Stimulated activated CD4-positive, alpha-beta T cell treated with anti-CD3 and anti-CD28 coated beads, Interleukin-4, amount 100 ng/mL, for 48 hours (primary cell): ENCODE results near the gene USH2A.

Experiments used
- DNase-seq, 2 donors: peaks; one replicate each; pipeline ENCODE4 v3.0.0-alpha.2; 2020; ENCODE audit warnings: low read depth in 2 of 2

Gene USH2A

DNA sequence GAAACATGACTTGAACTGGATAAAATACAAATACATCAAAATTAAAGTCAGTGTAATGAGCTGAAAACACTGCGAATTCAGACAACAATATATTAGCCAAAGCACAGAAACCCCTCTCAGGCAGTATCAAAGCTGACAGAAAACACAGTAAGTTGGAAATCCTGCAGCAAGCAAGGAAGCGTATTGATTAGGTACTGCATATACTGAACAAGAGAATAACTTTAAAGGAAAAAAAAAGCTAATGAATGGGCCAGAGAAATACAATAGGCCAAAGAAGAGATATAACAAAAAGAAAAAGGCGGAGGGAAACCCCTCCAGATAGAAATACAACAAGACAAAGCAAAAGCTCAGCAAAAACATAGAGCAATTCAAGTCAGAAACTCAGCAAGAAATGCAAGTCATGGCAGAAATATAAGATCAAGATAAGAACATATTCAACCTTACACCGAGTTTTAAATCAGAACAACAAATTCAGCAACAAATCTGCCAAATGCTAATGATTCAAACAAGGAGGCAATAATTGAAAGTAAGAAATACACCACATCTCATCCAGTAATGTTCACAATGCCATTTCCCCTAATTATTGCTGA lies 299.0 kb downstream of the USH2A start:
- DNase-seq = no peak

- no peak for DNase-seq
Measured at GRCh38 chr1:216123446-216124191, 299.6 kb downstream of the USH2A start.

DNA sequence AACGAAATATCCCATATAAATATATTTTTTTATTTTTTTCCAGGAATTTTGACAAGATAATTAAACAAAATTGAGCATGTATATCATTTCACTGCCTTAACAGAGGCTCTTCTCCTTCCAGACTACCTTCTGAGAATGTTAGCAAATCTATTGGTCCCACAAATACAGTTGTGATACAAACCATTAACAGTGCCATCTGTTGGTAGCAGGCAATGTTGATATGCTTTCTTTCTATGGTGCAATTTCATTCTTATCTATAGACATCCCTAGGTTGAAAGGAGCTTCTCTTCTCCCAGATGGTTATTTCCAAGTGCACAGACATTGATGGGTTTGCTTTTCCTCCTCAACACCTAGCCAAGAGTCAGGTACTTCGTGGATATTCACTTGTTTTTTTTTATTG lies 303.6 kb downstream of the USH2A start:
- no peak for DNase-seq

DNA sequence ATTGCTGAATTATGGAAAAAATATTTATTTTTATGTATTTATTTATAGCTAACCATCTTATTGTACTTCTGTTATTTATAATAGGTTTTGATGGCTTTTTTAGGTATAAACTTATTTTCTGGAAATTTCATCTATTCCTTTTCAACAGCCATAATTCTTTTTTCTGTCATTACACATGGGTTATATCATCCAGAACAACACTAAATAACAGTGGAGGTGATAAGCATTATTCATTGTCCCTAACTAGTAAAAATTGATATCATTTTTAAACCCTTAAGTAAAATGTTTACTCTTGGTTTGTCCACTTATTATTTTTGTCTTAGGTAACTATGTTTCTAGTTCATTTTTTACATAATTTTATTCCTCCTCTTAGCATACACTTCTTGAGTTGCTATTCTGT lies 309.1 kb downstream of the USH2A start:
- no peak for DNase-seq

- DNase-seq = no peak
Measured at GRCh38 chr1:216113181-216113580, 310.1 kb downstream of the USH2A start.

GRCh38 chr1:216111842-216112241 lies 311.4 kb downstream of the USH2A start:
- DNase-seq = no peak

DNA sequence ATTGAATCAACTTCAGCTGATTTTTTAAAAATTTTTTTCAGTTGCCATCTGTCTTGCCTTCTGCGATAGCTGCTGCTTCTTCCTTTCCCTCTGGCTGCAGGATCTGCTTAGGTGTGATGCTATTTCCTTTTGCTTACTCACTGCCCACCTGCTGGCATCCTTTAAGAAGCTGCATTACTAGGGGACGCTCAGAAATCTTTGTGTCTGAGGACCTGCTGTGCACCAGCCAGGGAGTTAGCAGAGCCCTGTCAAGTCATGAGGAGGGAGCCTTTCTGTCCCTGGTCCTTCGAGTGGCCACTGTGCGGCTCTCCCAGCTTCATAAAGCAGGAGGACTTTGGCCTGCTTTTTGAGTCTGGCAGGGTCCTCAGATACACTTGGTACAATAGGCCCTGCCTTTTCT lies 327.8 kb downstream of the USH2A start:
- DNase-seq = no peak

DNA sequence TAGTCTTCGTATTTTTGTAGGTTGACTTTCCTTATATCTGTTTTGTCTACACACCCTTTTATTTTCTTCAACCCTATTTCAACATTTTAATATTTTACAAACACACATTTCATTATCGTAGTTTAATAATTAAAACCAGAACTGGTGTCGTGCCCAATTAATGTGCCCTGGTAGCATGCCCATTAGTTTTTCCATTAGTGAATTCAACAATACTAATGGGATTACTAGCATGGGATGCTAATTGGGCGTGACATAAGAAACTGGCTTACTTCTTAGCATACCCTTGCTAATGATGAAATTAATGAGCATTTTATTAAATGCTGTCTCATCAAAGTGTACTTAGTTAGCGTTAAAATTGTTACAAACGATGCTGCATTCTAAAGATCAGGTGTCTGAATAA lies 332.7 kb downstream of the USH2A start:
- no peak for DNase-seq

DNA sequence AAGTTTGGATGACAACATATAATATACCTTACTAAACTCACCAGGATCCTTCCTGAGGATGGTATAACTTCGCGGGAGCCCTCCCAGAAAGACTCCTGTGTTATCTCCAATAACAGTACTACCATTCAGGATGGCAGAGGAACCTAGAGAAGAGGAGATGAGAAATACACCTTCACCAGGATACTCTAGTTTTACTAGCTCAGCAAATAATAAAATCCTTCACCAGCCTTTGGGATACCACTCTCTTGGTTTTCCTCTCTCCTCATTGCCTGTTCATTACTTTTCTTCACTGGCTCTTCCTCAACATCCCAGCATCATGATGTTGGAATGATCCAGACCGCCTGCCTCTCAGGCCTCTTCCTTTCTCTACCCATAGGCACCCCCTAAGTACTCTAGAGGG lies 336.6 kb downstream of the USH2A start:
- DNase-seq = no peak

- no peak for DNase-seq
Measured at GRCh38 chr1:216081445-216081844, 341.8 kb downstream of the USH2A start.

DNA sequence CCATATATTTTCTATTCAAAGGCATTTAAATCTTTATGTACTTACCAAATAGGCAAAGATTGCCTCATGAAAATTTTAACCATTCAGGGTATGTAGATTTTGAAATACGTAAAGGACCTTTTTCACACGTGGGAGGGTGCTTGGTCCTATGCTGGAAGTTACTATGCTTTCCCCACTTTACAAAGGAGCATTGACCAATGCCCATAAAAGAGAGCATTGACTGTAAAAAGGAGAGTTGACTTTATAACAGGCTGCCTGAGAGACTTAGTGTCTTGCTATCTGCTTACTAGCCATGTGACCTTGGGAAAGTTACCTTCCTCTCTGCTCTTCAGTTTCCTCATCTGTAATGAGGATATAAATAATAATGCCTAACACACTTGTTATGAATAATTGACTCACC lies 346.5 kb downstream of the USH2A start:
- DNase-seq = no peak

GRCh38 chr1:216075339-216075738 lies 347.9 kb downstream of the USH2A start:
- no peak for DNase-seq

DNA sequence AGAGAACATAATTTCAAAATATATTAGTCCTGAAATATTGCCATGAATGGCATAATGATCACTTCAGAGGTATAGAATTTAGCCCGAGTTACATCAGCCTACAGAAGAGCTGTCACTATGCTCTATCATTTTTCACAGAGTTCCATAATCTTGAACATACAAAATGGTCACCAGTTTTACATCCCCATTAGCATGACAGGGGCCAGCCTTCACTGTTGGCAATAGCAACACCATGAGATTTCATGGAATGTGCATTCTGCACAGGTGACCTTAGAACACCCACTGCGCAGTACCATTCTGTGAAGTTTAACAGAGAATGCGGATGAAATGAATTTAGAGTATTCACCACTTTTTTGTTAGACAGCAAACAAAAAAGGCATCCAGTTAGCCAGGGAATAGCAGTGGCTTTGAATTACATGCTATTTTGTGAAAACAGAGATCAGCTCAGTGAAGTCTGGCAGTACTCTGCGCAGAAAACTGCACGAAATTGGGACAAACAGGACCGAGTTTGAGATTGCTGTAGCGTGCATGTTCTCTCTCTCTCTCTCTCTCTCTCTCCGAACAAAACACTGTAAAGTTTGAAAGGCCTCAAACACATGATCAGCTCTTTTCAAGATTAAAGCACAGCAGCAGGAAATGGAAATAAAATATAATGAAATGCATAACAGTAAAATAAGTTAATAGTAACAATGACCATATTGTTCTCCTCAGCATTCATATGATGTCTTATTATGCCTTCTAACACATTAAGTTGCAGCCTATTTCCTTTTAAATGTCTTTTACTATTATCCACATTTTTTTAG lies 349.3 kb downstream of the USH2A start:
- DNase-seq = no peak

- no peak for DNase-seq
Measured at GRCh38 chr1:216071262-216071661, 352.0 kb downstream of the USH2A start.

- DNase-seq = no peak
Measured at GRCh38 chr1:216064643-216065042, 358.6 kb downstream of the USH2A start.

DNA sequence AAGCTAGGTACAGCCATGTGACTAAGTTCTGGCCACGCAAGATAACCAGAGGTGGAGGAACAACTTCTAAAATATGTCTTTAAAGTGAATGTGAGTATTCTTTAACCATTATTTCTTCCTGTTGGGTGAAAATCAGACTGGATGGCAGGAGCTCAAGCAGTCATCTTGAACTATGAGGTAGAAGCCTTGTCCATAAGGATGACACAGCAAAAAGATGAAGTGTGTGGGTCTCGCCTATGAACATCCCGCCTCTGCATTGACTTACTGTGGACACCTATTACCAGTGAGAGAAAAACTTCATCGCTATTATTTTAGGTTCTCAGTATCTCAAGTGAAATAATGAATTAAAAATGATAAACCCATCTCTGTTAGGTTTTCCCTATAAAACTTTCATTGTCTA lies 365.3 kb downstream of the USH2A start:
- DNase-seq = no peak

DNA sequence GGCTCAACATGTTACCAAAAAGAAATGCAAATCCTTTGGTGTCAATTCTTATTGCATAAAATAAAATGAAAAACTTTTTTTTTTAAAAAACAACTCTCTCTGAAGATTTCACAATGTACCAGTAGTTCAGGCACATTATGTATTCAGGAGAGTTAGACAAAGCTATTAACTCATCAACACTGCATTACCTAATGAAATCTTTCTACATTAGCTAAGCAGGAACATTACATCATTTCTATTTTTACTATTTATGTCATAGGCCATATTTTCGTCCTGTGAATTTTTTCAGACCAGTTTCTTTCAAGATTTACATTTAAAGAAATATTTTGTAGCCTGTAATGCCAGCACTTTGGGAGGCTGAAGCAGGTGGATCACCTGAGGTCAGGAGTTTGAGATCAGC lies 366.2 kb downstream of the USH2A start:
- no peak for DNase-seq

GRCh38 chr1:216055004-216055403 lies 368.2 kb downstream of the USH2A start:
- no peak for DNase-seq

DNA sequence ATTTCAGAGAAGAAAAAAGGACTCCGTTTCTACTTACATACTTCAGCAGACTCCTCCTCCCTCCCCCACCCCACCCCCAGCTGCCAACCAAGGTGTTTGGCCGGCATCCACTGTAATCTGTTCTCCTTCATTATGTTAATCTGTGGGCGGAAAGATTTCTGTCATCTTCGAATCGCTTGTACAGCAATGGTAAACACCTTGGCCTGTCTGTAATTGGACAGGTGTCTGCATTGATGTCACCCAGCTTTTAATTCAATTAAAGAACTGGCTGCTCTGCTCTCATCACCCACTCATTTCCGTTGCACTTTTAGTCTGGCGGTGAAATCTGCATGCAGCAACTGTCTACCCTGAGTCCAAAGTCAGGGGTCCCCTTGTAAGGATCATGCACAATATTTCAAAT lies 368.6 kb downstream of the USH2A start:
- no peak for DNase-seq

- DNase-seq = no peak
Measured at GRCh38 chr1:216051071-216051470, 372.2 kb downstream of the USH2A start.

- no peak for DNase-seq
Measured at GRCh38 chr1:216049741-216050430, 373.4 kb downstream of the USH2A start.

DNA sequence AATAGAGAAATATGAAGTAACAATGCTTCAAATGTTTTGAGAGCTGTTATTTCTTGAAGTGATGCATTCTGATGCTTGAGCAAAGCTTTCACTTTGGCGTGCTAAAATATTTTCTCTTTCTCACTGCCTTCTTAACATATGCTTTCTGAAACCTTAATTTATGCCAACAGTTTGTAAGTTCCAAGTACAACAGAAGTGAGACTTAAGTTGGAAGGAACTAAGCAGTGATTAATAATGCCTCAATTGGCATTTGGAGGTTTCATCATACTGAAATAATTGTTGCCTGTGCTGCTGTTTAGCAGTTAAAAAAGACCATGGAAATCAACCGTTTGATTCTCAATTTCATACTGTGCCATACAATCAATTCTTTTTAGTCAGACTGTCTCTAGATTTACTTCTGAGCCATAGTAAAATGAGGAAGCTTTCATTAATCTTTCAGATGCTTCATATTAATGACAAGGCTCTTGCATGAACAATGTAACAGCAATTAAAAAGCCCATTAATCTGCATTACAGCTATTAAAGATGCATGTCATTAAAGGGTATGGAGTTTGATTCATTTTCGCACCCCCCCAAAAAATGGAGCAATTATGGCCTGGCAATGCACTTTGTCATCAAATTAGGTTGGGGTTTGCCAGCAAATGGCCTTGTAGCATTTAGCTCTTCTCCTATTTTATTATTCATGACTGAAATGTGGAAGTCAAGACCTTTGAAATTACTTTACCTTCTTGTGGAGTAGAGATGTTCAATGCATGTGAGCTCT lies 375.3 kb downstream of the USH2A start:
- no peak for DNase-seq
